ENCODE measurements around the gene MTHFD2L. TPM values are rescaled to one million over a fixed set of nuclear protein-coding genes. Genes with fewer than 3 reads are reported as not detected.

MTHFD2L gene
- total RNA-seq, 1 donor from 2014 or later, result 6.3 TPM

DNA sequence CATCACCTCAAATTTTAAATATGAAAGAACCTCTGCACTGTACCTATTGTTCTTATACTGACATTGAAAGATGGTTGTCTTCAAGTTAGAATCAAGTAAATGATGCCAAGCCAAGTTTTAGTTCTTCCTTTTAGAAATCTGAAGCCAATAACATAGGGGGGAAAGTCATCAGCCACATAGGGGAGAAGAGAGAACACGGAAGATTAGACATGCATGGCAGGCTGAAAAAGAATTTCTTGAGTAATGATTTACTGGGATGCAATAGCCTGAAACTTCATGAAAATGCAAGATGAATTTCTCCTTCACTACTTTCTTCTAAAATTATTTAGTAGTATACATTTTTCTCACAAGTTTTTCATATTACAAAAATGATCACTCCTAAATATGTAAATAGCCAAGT lies 136.8 kb downstream of the MTHFD2L start:
- intact Hi-C loops (cut with micrococcal nuclease), result no loop called here

- intact Hi-C loops (cut with micrococcal nuclease), result no loop called here
Observed at GRCh38 chr4:74297539-74297938, 139.6 kb downstream of the MTHFD2L start.

GRCh38 chr4:74304095-74304625 lies 146.2 kb downstream of the MTHFD2L start:
- intact Hi-C loops (cut with micrococcal nuclease), result no loop called here

DNA sequence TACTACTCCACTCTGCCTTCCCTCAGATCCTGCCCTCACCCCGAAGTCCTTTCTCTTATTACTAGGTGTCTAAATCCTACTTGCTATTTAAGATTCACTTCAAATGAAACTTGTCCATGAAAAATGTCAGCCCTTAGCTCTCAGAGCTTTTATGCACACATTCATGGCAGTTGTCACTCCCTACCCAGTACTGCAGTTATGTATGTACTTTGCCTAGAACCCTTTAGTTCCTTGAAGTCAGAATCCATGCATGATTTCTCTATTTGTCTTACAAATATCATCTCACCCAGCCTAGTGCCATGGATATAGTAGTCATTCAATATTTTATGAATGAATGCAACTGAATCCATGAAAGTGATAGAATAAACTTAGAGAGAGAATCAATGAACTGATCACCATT lies 147.1 kb downstream of the MTHFD2L start:
- intact Hi-C loops (cut with micrococcal nuclease), result no loop called here

- intact Hi-C loops (cut with micrococcal nuclease), result no loop called here
Observed at GRCh38 chr4:74307170-74307569, 149.3 kb downstream of the MTHFD2L start.

DNA sequence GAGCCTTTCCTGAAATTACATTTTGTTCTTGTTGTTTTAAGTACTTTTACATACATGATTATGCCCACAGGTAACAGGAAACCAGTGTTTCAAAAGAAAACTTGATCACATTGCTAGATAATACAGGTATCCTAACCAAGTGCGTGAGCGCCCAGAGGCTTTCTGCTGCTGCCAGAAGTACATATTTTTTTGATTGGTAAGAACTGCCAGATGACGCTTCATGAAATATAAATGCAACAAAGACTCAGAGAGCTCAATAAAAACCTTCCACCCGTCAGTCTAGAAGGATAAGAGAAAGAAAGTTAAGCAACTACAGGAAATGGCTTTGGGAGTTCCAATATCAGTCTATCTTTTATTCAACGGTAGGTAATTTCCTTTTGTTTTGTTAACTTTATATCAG lies 150.3 kb downstream of the MTHFD2L start, which contains the start of gene EPGN:
Gene EPGN, plus strand, starts transcription at position 256 of the 400 bp plus-strand sequence. Its CDS starts 64 bp downstream, at position 320.
- intact Hi-C loops (cut with micrococcal nuclease), result no loop called here

- intact Hi-C loops (cut with micrococcal nuclease), result no loop called here
Observed at GRCh38 chr4:74309223-74309622, 151.3 kb downstream of the MTHFD2L start.

DNA sequence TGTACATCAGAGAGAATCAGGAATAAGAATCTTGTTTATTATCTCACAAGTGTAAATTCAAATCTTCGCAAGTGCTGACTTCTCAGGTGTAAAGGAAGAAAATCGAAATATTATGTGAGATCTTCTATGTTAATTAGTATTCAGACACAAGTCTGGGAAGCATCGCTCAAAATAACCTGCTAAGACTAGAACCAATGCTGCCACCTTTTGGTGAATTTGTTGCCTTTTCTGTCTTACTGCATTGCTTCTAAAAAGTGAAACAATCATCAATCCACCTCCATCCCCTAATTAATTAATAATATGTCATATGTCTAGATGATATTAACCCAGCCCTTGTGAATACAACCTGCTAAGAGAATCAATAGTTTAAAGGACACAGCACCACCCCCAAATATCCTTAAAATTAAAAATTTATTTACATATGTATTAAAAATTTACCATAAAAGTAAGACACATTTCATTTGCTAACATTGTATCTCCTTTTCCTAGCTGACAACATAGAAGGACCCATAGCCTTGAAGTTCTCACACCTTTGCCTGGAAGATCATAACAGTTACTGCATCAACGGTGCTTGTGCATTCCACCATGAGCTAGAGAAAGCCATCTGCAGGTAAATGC lies 153.9 kb downstream of the MTHFD2L start:
- intact Hi-C loops (cut with micrococcal nuclease), result loop anchor here (1.0 to 10.0 kb wide), 3 partner anchors 84 to 657 kb away; no protein-coding TSS in a partner anchor

DNA sequence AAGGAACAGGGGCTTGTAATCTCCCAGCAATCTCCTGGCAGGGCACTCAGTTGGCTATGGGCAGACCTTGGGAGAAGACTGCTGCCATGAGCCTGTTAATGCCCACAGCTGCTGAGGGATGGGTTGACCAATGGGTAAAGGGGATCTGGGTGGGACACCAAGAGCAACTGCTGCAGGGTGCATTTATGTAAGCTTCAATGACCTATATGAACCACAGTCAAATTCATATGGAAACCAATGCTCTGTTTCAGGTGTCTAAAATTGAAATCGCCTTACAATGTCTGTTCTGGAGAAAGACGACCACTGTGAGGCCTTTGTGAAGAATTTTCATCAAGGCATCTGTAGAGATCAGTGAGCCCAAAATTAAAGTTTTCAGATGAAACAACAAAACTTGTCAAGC lies 156.4 kb downstream of the MTHFD2L start:
- intact Hi-C loops (cut with micrococcal nuclease), result loop anchor here (10.0 kb wide), 1 partner anchor 660 kb away; no protein-coding TSS in a partner anchor

DNA sequence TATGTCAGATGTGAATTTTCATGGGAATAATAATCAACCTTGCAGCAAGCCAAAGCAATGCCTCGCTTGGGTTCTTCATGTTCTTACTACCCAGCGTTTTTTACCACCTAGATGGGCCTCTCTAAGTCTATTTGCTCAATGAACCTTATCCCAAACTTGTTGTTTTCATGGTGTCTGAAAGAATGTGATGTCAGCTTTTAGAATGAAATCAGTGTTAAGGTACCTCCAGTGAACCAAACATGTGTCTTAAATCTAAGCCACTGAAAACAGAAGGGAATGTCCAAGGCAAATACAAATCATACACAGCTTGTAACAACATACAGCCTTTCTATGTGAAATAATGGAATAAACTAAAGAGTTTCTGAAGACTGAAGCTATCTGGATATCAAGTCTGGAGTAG lies 157.0 kb downstream of the MTHFD2L start:
- intact Hi-C loops (cut with micrococcal nuclease), result loop anchor here (10.0 kb wide), 1 partner anchor 660 kb away; no protein-coding TSS in a partner anchor

DNA sequence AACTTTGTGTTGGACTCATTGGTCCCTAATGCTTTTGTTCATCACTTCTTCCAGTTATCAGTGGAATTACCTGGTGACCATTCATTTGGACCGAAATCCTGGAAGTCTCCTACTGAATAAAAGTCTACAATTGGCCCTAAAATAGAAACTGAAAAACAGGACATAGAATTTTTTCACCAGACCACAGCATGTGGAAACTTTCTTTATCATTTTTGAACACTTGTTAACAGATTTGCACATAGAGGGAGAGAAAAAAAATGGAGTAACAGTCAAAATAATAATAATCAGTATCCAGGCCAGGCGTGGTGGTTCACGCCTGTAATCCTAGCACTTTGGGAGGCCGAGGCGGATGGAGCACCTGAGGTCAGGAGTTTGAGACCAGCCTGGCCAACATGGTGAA lies 157.5 kb downstream of the MTHFD2L start:
- intact Hi-C loops (cut with micrococcal nuclease), result loop anchor here (10.0 kb wide), 1 partner anchor 661 kb away; no protein-coding TSS in a partner anchor

- intact Hi-C loops (cut with micrococcal nuclease), result loop anchor here (10.0 kb wide), 1 partner anchor 662 kb away; no protein-coding TSS in a partner anchor
Observed at GRCh38 chr4:74316397-74316796, 158.5 kb downstream of the MTHFD2L start.

DNA sequence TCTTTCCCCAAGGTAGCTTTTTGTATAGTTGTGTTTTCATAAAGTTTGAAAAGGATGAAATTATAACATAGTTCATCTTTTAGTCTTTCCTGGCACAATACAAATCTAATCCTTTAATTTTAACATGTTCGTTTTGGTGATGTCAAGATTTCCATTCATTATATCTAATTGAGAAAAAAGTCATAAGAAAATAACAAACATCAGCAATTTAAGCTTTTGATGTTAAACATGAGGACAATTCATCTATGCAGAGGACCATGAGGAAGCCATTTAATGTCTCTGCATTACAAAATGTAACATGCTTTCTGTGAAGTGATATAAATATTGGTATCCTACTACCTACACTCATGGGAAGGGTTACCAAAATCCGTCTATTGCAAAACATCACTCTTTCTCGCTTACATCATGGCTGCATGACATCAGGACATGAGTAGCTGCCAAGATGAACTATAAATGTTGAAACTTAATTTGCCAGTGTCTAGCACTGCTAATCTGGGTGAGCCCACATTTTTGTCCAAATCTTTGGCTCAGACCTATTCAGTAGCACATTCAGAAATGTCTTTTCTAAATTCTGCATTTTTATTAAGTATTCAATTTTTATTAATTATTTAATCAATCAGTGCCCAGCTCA lies 159.8 kb downstream of the MTHFD2L start:
- intact Hi-C loops (cut with micrococcal nuclease), result loop anchor here (10.0 kb wide), 1 partner anchor 663 kb away; no protein-coding TSS in a partner anchor

- intact Hi-C loops (cut with micrococcal nuclease), result loop anchor here (10.0 kb wide), 1 partner anchor 663 kb away; no protein-coding TSS in a partner anchor
Observed at GRCh38 chr4:74318276-74318675, 160.4 kb downstream of the MTHFD2L start.

DNA sequence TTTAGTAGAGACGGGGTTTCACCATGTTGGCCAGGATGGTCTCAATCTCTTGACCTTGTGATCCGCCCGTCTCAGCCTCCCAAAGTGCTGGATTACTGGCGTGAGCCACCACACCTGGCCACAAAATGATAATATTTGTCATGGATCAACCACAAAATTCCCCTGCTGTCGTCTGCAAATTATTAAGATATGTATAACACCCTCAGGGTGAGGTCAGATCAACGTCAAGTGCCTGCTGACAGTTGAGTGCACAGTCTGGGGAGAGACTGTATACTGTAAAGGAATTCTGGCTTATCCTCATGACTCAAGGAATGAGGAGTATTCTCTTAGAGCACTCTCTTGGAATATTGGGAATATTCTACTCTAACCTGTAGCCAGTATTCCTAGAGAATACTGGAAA lies 161.6 kb downstream of the MTHFD2L start:
- intact Hi-C loops (cut with micrococcal nuclease), result loop anchor here (10.0 kb wide), 1 partner anchor 665 kb away; no protein-coding TSS in a partner anchor

DNA sequence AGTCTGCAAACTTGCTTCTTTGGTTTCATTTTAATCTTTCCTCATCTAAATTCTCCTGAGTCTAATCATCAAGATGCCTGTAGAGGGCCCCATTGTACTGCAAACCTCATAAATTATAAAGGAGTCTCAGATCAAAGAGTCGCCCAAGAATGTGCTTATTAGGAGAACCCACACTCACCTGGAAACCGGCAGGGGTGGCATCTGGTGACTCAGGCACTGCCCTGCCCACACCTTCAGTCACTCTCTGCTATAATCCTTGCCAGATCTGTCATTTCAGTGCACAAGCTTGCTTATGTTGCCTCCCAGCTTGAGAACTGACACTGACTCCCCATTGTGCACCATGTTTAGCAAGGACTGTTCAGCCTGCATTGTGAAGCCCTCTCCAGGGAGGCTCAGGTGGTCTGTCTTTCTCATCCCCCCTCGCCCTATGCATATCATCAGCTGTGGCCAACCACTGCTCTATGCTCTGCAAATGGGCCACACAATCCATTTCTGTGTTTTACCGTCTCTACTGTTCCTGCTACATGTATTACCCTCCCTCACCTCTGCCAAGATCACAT lies 162.7 kb downstream of the MTHFD2L start:
- intact Hi-C loops (cut with micrococcal nuclease), result loop anchor here (1.0 to 10.0 kb wide), 4 partner anchors 212 to 554 kb away; no protein-coding TSS in a partner anchor

DNA sequence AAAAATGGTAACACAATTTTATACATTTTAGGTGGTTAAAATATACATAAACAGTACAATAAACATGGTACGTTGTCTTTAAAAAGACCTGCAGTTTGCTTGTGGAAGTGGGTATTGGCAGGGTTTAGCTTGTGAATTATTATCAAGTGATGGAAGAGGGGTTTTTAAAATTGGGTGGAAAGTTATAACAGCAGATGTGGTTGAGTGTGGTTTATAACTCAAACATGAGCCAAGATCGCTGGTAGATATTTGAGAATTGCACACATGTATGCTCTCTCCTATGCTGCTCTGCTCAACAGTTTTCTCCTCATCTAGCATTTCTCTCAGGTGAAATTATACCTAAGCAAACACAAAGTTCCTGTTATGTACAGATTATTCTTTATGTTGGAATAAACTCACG lies 164.4 kb downstream of the MTHFD2L start:
- intact Hi-C loops (cut with micrococcal nuclease), result loop anchor here (10.0 kb wide), 1 partner anchor 552 kb away; no protein-coding TSS in a partner anchor

DNA sequence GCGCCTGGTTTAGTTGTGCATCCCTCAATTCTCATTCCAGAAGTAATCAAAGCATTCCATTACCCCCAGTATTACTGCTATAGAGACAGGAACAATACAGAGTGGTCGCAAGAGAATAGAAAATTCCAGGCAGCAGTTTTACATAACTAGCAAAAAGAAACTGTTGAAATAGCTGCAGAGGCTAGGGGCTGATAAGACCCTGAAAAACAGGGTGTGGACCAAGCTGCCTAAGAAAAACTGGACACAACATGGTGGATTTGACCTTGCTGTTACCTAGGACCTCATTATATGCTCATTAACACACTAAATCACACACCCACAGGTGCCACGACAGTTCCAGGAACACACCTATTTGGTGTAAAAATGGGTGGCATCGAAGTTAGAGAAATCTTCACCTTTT lies 165.7 kb downstream of the MTHFD2L start:
- intact Hi-C loops (cut with micrococcal nuclease), result loop anchor here (10.0 kb wide), 1 partner anchor 551 kb away; no protein-coding TSS in a partner anchor

DNA sequence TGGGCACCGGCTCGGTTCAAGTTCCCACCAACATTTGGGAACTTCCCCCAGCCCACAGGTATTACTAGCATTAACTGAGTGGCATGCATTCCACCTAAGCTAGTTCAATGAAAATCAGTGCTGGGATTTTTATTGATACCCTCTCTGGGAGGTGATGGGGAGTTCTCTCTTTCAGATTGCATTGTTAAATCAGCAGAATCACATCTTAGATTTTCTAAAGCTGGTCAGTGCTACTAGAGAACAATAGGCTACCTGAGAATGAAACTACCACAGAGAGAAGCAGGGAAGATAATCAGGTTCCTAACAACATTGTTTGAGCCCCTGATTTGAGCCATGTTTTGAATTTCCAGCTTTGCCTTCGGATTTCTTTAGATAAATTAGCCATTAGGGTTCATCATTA lies 166.3 kb downstream of the MTHFD2L start:
- intact Hi-C loops (cut with micrococcal nuclease), result loop anchor here (10.0 kb wide), 1 partner anchor 551 kb away; no protein-coding TSS in a partner anchor

- intact Hi-C loops (cut with micrococcal nuclease), result loop anchor here (10.0 kb wide), 1 partner anchor 549 kb away; no protein-coding TSS in a partner anchor
Observed at GRCh38 chr4:74325886-74326285, 168.0 kb downstream of the MTHFD2L start.

- intact Hi-C loops (cut with micrococcal nuclease), result loop anchor here (10.0 kb wide), 1 partner anchor 547 kb away; no protein-coding TSS in a partner anchor
Observed at GRCh38 chr4:74327762-74328161, 169.8 kb downstream of the MTHFD2L start.

All from T-helper 1 cell treated with Interleukin-12 subunit alpha and Interleukin-12 subunit beta and Interleukin-4 antibody, amounts not matched to agents 30 ng/mL and 1 ng/mL, for 36 hours (primary cell).